Measurements from ENCODE around the gene SLC38A3.

DNA sequence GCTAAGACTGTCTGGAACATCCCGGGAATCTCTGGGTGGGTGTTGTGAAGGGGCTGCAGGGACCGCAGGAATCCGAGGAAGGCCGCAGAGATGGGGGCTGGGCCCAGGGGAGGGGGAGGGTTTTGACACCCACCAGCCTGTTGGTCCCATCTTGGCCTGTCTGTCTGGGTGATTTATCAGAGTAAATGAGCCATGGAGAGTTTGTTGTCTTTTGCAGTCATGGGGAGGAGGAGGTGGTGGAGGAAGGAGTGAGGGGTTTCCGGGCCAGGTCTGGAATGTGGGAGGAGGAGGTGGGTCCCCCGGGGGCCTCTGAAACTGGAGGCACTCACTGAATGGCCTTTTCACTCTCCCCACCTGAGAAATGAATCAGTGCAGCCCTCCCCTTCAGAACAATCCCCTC, 38.5 kb upstream of the SLC38A3 start:
- no peak for TF ChIP-seq CTCF (IDR thresholded peaks at IDR 0.05)
- no peak for TF ChIP-seq SIN3A (IDR thresholded peaks at IDR 0.05; ENCODE audit: borderline replicate concordance, insufficient read depth, low read depth, low read length)
- TF ChIP-seq POLR2AphosphoS5 (IDR thresholded peaks at IDR 0.05; ENCODE audit: low read depth, low read length): no peak
- TF ChIP-seq TCF7L2 (IDR thresholded peaks at IDR 0.05; ENCODE audit: low read depth, low read length): no peak

Measured in Panc1 (cell line).